GM12875 (cell line): ENCODE results near the gene KIN.
"Not testable (repeated sequence)": the region's sequence is repeated elsewhere in the genome, so short reads cannot be mapped to it uniquely, and the experiment has no call there.

Source experiments
- H3K4me3 ChIP-seq: one replicate; pipeline ENCODE4 v1.5.1; 2011; ENCODE audit warnings: low read depth, low read length, control low read depth
- TF ChIP-seq, protein P1 (sequence below): IDR thresholded peaks from 2 replicates; pipeline ENCODE4 v1.5.1; 2011; ENCODE audit warnings: low read depth, mild to moderate bottlenecking, control low read depth, inconsistent platforms, low read length, moderate library complexity, borderline replicate concordance; ENCODE audit not compliant: insufficient read depth

The KIN gene

DNA sequence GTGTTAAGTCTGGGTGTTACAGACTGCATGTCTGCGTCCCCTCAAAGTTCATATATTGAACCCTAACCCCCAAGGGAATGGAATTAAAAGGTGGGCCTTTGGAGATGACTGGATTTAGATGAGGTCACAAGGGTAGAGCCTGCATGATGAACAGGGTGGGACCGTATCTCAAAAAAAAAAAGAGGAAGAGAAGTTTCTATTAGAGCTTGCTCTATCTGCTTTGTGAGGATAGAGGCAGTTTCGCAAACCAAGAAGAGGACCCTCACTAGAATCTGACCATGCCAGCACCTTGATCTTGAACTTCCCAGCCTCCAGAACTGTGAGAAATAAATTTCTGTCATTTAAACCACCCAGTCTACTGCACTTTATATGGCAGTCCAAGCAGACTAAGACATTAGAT lies 1.4 kb downstream of the KIN start:
- no peak overlapping the region for H3K4me3 ChIP-seq
- TF ChIP-seq, protein P1, sequence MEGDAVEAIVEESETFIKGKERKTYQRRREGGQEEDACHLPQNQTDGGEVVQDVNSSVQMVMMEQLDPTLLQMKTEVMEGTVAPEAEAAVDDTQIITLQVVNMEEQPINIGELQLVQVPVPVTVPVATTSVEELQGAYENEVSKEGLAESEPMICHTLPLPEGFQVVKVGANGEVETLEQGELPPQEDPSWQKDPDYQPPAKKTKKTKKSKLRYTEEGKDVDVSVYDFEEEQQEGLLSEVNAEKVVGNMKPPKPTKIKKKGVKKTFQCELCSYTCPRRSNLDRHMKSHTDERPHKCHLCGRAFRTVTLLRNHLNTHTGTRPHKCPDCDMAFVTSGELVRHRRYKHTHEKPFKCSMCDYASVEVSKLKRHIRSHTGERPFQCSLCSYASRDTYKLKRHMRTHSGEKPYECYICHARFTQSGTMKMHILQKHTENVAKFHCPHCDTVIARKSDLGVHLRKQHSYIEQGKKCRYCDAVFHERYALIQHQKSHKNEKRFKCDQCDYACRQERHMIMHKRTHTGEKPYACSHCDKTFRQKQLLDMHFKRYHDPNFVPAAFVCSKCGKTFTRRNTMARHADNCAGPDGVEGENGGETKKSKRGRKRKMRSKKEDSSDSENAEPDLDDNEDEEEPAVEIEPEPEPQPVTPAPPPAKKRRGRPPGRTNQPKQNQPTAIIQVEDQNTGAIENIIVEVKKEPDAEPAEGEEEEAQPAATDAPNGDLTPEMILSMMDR = no peak

DNA sequence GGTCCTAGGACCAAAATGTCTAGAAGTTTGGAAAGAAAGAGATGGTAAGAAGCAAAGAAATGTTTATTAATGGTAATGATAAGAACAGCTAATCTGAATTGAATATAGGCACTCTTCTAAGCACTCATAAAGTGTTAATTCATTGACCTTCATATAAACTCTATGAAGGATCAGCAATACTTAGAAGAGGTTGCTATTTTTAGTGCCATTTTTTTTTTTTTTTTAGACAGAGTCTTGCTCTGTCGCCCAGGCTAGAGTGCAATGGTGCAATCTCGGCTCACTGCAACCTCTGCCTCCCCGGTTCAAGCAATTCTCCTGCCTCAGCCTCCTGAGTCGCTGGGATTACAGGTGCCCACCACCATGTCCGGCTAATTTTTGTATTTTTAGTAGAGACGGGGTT lies 5.6 kb downstream of the KIN start:
- not testable (repeated sequence) for H3K4me3 ChIP-seq

DNA sequence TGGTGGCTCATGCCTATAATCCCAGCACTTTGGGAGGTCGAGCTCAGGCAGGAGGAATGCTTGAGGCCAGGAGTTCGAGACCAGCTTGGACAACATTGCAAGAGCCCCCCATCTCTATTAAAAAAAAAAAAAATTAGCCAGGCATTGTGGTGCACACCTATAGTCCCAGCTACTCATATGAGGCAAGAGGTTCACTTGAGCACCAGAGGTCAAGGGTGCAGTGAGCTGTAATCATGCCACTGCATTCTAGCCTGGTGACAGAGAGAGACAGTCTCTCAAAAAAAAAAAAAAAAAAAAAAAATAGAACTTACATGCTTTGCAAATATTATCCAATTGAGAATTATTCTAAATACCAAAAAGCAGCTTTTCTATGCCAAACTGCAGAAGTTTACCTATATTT lies 11.0 kb downstream of the KIN start:
- H3K4me3 ChIP-seq = no peak overlapping the region
- TF ChIP-seq, protein P1 = no peak

DNA sequence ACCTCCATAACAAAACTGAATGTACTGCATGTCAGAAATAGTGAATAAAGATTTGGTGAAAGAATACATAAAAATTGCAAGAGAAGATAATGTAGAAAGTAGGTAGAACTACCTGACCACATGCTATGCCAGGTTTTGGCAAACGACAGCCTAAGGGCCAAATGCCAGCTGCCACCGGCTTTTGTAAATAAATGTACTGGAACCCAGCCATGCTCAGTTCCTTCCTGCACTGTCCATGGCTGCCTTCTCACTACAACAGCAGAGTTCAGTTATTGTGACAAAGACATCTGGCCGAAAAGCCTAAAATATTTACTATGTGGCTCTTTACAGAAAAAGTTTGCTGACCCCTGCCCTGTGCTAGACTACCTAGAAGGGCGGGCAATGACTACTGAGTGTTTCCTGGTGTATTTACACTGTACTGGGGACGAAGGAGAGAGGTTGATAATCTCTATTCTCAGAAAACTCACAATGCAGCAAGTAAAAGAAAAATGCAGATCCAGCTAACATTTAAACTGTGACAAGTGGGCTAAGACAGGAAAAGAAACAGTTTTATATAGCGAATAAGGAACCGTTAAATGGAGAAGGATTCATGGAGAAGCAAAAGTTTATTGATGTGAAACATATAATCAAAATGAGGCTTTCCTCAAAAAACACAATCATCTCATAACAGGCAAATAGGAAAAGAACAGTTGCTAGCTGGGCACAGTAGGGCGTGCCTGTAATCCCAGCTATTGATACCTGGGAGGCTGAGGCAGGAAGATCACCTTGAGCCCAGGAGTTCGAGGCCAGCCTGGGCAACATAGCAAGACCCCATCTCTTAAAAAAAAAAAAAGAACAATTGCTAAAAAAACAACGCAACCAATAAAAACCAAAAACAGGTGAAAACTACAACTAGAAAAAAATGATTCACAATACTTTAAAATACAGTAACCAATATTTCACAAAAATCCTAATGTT lies 13.7 kb downstream of the KIN start:
- TF ChIP-seq, protein P1 = no peak
- no peak overlapping the region for H3K4me3 ChIP-seq

DNA sequence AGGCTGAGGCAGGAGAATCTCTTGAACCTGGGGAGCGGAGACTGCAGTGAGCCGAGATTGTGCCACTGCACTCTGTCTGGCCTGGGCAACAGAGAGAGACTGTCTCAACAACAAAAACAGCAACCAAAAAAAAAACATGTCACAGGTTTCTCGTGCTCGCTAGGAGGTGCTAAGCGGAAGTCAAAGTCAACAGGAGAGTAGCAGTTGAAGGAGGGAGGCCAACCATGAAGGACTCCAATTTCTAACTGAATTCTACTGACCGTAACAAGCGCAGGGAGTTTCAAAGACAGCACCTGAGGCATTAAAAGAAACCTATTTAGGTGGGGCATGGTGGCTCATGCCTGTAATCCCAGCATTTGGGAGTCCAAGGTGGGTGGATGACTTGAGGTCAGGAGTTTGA lies 19.4 kb downstream of the KIN start:
- no peak overlapping the region for H3K4me3 ChIP-seq
- TF ChIP-seq, protein P1 = no peak

DNA sequence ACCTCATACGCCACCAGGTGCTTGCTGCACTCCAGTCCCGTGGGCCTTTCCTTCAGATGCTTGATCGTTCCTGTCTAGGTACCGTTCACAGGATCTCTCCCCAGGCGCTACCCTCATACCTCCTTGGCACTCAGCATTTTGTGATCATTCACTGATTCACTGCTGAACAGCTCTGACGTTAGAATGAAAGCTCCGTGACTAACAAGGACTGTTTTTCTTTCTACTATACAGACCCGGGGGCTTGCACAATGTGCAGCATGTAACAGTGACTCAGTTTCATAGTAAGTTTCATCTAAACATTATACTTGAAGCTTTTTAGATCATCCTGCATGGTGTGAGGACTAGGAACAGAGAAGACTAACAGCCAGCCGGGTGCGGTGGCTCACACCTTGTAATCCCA lies 20.6 kb downstream of the KIN start:
- H3K4me3 ChIP-seq = no peak overlapping the region
- TF ChIP-seq, protein P1 = no peak

DNA sequence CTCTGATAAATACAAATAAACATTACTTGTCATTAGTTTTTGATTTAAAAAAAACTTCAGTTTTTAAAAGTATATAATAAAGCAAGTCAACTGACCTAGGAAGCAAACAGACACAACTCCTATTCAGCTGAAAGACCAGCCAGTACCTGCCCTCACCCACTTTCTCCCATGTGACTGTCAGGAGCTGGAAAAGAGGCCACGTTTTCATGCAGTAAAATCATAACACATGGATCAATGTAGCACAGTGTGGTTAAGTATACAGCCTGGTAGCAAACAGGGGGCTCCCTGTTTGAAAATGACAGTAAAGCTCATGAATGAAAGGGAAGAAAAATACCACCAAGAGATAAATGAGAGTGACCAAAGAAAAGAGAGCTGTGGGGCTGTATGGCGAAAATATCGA lies 21.6 kb downstream of the KIN start:
- no peak overlapping the region for H3K4me3 ChIP-seq
- TF ChIP-seq, protein P1 = no peak

DNA sequence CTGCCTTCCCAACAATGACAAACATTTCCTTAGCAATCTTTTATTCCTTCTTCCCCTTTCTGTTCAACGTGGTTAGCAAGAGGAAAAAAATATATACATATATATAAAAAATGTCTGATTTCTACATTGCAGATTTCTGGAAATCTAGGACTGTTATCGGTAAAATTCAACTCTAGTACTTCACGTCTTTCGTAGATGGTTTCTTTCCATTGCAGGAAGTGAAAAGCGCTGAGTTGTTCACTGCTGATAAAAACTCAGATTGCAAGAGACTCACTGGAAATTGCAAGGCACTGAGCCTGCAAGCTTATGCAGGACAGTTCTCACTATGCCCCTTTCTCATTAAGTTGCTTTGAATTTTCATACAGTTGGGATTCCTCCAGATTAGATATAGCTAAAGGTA lies 23.9 kb downstream of the KIN start:
- TF ChIP-seq, protein P1 = no peak
- no peak overlapping the region for H3K4me3 ChIP-seq
